AG10803 (cell line): Measurements from ENCODE around the gene VEGFB.

Source experiments
- DNase-seq: peaks from one replicate; pipeline ENCODE4 v3.0.0; 2010; ENCODE audit warnings: low read depth
- H3K4me3 ChIP-seq: 2 replicates; pipeline ENCODE4 v1.5.1; 2011; ENCODE audit warnings: mild to moderate bottlenecking, low read length, control low read depth
- TF ChIP-seq, protein P1 (sequence below): conservative IDR thresholded peaks from 2 replicates; pipeline ENCODE4 v1.5.1; 2011; ENCODE audit warnings: mild to moderate bottlenecking, low read length, control low read depth, inconsistent platforms

The VEGFB gene

DNA sequence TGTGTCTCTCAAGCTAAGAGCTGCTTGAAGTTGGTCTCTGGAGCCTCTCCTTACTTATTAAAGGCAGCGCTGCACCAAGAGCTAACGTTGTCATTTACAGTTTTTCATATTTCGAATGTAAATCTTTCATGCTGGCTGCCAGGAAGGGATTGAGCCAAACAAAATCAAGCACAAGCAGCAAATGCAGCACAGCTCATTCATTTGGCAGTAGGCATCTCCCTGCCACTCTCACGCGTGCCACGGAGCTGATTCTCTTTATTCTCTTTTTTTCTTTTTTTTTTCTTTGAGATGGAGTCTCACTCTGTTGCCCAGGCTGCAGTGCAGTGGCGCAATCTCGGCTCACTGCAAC lies 1.4 kb upstream of the VEGFB start:
- TF ChIP-seq, protein P1, sequence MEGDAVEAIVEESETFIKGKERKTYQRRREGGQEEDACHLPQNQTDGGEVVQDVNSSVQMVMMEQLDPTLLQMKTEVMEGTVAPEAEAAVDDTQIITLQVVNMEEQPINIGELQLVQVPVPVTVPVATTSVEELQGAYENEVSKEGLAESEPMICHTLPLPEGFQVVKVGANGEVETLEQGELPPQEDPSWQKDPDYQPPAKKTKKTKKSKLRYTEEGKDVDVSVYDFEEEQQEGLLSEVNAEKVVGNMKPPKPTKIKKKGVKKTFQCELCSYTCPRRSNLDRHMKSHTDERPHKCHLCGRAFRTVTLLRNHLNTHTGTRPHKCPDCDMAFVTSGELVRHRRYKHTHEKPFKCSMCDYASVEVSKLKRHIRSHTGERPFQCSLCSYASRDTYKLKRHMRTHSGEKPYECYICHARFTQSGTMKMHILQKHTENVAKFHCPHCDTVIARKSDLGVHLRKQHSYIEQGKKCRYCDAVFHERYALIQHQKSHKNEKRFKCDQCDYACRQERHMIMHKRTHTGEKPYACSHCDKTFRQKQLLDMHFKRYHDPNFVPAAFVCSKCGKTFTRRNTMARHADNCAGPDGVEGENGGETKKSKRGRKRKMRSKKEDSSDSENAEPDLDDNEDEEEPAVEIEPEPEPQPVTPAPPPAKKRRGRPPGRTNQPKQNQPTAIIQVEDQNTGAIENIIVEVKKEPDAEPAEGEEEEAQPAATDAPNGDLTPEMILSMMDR = no peak
- no peak for DNase-seq
- H3K4me3 ChIP-seq = no peak overlapping the region

DNA sequence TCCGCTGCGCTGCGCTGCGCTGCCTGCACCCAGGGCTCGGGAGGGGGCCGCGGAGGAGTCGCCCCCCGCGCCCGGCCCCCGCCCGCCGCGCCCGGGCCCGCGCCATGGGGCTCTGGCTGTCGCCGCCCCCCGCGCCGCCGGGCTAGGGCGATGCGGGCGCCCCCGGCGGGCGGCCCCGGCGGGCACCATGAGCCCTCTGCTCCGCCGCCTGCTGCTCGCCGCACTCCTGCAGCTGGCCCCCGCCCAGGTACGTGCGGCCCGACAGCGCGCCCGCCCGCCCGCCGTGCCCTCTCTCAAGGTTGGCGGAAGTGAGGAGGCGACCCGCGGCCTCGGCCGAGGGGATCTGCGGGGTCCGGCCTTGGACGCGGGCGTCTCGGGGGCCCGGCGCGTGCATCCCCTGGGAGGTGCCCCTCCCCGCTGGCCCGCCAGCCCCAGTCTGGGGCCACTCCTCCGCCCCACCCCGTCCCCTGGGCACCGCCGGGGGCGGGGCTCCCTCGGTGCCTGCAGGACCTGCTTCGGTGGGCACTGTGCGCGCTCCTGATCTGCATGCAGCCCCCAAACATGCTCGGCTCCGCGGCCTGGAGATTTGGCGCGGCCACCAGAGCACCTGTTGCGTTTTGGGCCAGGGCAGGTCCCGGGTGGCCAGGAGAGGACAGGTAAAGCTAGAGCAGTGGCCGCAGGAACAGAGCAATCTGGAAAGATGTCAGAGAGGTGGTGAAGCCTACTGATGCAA lies 429 bp downstream of the VEGFB start:
- no peak for DNase-seq

DNA sequence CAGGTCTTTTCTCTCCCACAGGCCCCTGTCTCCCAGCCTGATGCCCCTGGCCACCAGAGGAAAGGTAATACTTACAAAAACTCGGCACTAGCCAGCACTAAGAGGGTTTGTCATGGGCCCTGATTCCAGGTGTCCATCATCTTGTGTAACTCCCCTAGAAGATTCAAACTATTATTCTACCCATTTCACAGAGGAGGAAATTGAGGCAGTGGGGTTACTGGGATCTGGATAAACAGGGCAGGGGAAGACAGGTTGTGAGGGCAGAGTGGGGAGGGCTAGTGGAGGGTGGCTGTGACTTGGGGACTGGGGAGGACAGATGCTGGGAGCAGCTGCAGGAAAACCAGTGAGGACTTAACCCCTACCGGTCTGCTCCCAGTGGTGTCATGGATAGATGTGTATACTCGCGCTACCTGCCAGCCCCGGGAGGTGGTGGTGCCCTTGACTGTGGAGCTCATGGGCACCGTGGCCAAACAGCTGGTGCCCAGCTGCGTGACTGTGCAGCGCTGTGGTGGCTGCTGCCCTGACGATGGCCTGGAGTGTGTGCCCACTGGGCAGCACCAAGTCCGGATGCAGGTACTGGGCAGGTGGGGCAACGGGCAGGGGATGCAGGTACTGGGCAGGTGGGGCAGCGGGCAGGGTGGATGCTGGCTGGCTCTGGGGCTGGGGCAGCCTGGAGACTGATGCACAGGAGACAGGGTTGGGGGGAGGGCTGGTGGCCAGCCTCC lies 1.2 kb downstream of the VEGFB start:
- DNase-seq = no peak
- peak overlapping the region; percentile 65 for H3K4me3 ChIP-seq
- TF ChIP-seq, protein P1 = no peak

More for the DNA sequence above, 429 bp downstream of the VEGFB start:
- TF ChIP-seq, protein P1 = no peak
- H3K4me3 ChIP-seq = peak overlapping the region; percentile 65

DNA sequence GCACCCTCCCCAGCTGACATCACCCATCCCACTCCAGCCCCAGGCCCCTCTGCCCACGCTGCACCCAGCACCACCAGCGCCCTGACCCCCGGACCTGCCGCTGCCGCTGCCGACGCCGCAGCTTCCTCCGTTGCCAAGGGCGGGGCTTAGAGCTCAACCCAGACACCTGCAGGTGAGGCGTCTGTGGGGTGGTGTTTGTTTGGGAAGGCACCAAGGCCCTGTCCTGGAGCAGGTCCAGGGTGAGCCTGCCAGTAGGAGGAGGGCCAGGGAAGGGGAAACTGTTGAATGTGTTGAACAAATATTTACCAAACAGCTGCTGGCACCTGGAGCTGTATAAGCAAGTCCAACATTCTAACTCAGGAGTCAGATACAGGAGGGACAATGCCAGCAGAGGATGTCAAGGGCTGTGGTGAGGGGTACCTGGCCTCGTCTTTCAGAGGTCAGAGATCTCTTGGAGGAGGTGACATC lies 3.1 kb downstream of the VEGFB start:
- TF ChIP-seq, protein P1 = no peak
- DNase-seq = no peak
- no peak overlapping the region for H3K4me3 ChIP-seq

DNA sequence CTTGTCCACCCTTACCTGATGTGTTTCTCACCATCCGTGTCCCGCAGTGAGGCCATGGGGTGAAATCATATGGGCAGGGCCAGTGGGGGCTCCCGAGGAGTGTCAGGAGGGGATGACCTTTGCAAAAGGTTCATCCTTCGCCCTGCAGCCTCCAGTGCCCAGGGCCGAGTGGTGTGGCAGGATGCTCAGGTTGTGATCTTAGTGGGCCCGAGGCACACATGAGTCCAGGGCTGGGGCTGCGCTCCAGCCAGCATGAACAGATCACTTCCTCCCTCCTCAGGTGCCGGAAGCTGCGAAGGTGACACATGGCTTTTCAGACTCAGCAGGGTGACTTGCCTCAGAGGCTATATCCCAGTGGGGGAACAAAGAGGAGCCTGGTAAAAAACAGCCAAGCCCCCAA lies 3.7 kb downstream of the VEGFB start:
- no peak overlapping the region for H3K4me3 ChIP-seq
- DNase-seq = no peak
- TF ChIP-seq, protein P1 = no peak

DNA sequence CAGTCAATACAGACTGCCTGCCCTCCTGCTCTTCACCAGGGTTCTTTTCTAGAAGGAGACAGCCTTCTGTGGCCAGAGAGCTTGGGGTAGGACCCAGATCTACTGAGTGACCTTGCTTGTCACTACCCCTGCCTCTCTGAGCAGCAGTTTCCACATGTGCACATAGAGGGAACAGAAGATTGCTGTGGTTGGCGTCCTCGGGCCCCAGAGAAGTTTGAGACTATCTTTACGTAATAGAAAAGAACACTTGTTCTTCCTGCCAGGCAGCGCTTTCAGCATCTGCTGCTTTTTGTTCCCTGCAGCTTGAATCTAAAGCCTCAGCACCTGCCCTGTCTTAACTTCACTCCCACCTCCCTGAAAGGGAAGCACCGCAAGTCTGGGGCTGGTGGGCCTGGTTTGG lies 4.6 kb downstream of the VEGFB start:
- DNase-seq = no peak
- H3K4me3 ChIP-seq = no peak overlapping the region
- TF ChIP-seq, protein P1 = no peak
